Measurements from ENCODE around the gene DMRTC2.

The DMRTC2 gene

DNA sequence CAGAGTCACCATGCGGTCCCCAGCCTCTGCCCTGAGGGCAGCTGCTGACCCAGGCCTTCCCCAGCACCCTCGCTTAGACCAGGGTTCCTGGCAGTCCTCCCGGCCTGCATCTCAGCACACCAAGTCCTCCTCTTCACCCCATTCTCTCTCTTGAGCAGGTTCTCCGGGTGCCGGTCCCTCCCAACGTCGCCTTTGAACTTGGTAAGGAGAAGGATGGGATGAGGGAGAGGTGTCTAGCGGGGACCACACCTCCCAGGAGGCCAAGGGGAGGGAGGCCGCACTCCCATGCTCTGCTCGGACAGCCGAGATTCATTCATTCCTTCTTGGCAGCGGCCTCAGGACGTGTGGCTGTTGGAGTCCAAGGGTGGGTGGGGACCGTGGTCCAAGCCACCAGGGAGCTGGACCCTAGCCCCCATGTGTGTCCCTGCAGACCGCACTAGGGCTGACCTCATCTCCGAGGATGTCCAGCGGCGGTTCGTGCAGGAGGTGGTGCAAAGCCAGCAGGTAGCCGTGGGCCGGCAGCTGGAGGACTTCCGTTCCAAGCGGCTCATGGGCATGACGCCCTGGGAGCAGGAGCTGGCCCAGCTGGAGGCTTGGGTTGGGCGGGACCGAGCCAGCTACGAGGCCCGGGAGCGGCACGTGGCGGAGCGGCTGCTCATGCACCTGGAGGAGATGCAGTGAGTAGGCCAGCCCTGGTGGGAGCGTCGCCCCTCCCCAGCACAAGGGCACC, 47.5 kb downstream of the DMRTC2 start:
- no peak for DNase-seq

DNA sequence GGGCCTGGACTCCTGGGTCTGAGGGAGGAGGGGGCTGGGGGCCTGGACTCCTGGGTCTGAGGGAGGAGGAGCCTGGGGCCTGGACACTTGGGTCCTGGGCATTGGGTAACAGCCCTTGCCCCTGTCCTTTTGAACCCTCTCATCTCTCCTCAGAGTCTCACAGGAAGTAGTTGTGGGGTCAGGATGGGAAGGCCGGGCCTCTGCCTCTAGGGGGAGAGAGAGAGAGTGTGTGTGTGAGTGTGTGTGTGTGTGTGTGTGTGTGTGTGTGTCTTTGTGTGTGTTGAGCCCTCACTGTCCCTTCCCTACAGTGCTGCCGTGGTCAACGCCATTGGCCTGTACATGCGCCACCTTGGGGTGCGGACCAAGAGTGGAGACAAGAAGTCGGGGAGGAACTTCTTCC, 49.1 kb downstream of the DMRTC2 start:
- no peak for DNase-seq

DNA sequence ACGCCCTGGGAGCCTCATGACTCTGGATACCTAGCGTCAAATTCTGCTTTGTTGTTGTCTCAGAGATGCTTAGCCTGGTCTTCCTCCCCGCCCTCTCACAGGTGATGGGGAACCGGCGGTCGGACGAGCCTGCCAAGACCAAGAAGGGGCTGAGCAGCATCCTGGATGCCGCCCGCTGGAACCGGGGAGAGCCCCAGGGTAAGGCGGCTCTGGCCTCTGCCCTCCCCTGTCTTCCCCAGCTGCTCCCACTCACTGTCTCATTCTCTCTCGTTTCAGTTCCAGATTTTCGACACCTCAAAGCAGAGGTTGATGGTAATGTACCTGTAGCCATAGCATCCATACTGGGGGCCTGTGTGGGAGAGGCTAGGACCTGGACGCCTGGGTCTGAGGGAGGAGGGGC, 49.5 kb downstream of the DMRTC2 start:
- DNase-seq: no peak

DNA sequence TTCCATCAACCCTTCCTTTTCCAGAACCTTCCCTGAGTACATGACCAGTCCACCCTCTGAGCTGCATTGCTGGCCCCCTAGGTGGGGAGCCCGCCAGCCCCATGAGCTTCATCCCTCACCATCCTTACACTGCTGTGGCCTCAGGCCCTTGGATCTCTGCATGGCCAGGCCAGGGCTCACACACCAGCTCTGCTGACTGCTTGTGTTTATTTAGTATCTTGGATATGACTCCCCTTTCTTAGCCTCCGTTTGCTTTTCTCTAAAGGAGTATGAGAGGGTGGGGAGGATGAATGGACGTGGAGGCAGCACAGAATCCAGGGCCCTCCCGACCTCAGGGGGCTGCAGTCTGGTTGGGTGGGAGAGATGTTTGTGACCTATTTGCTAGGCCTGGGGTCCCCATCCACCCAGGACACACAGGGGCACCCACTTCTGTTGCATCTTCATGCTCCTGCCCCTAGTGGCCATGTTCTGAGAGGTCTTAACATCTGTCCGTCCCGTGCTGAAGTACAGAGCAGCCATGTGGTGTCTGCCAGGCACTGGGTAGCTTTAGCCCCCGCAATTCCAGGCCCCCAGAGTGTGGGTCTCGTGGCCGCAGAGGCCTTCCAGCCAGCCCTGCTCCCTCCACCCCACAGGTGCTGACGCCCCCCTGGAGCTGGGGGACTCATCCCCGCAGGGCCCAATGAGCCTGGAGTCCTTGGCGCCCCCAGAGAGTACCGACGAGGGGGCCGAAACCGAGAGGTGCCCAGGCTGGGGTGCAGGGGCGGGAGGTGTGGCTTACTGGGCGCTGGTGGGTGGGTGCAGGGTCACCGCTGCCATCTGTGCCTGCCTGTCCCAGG, 51.1 kb downstream of the DMRTC2 start:
- no peak for DNase-seq

DNA sequence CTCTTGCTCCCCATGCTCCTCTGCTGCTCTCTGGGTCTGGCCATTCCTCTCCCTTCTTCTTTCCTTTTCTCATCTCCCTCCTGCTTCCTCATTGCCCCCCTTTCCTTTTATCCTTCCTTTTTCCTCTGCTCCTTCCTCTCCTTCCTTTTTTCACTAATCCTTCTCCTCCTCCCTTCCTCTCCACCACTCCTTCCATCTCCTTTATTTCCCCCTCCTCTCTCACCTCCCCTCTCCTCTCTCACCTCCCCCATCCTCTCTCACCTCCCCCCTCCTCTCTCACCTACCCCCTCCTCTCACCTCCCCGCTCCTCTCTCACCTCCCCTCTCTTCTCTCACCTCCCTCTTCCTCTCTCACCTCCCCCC, 51.7 kb downstream of the DMRTC2 start:
- no peak for DNase-seq

DNA sequence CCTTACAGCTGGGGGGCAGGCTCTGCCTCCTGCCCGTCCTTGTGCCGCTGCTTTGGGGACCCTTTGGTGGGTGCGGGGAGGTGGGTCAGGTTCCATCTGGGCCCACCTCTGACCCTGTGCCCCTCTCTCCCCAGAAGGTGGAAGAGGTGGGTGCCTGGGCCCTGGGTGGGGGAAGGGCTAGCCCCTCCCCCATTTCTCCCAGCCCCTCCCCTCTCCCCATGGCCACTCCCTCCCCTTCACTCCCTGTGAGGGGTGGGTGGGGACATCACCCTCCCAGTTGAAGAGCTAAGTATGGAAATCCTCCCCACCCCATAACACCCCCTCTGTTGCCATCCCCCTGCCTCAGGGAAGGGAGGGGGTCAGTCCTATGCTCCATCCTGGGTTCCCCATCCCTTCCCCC, 52.3 kb downstream of the DMRTC2 start:
- no peak for DNase-seq

DNA sequence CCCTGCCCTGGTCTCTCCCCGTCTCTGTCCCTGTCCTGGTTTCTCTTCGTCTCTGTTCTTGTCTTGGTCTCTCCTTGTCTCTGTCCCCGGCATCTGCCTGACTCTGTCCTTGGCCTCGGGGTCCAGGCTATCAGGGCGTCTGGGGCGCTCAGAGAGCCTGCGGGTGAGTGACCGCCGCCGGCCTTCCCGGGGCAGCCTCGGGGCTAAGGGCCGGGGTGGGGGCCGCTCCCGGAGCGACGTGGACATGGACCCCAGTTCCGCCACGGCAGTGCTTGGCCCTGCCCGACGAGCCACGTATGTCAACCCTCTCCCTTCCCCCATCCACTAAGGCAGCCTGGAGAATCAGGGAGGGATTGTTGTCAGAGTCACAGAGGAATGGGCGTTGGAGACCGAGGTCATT, 53.0 kb downstream of the DMRTC2 start:
- no peak for DNase-seq

DNA sequence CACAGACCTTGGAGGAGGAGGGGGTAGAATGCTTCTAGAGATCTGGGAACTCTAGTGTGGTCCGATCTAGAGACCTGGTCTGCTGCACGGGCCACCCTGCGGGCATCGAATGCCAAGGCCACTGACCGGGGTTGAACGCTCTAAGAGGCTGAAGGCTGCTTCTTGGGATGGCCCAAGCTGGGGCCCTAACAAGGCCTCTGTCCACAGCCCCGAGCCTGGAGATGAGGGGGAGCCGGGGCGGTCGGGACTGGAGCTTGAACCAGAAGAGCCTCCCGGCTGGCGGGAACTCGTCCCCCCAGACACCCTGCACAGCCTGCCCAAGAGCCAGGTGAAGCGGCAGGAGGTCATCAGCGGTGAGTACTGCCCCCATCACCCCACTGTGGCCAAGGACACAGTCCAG, 53.4 kb downstream of the DMRTC2 start:
- DNase-seq: no peak
